ENCODE measurements around the gene SDCCAG8.

GRCh38 chr1:243364330-243364729 is 108.5 kb downstream of the SDCCAG8 start:
- TF ChIP-seq POLR2A (IDR thresholded peaks at IDR 0.05) = no peak
- TF ChIP-seq, protein P1, sequence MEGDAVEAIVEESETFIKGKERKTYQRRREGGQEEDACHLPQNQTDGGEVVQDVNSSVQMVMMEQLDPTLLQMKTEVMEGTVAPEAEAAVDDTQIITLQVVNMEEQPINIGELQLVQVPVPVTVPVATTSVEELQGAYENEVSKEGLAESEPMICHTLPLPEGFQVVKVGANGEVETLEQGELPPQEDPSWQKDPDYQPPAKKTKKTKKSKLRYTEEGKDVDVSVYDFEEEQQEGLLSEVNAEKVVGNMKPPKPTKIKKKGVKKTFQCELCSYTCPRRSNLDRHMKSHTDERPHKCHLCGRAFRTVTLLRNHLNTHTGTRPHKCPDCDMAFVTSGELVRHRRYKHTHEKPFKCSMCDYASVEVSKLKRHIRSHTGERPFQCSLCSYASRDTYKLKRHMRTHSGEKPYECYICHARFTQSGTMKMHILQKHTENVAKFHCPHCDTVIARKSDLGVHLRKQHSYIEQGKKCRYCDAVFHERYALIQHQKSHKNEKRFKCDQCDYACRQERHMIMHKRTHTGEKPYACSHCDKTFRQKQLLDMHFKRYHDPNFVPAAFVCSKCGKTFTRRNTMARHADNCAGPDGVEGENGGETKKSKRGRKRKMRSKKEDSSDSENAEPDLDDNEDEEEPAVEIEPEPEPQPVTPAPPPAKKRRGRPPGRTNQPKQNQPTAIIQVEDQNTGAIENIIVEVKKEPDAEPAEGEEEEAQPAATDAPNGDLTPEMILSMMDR (IDR thresholded peaks at IDR 0.05) = no peak

Data from Peyer's patch (tissue), 4 donors.